Measurements from ENCODE around the gene CECR2. TPM values are rescaled to one million over a fixed set of nuclear protein-coding genes. Genes with fewer than 3 reads are reported as not detected.

CECR2 gene
- total RNA-seq, 4 donors from 2014 or later = 1.8 to 2.7 (median 2.2) TPM

DNA sequence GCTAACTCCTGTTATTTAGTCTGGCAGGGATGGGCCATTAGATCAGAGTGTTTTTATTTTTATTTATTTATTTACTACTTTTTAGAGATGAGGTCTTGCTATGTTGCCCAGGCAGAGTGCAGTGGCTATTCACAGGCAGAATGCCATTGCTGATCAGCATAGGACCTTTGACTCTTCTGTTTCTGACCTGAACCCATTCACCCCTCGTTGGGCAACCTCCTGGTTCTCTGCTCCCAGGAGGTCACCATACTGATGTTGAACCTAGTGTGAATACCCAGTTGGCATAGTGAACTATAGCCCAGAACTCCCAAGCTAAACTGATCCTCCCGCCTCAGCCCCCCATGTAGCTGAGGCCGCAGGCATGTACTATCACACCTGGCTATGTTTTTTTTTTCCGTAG is 16.5 kb upstream of the CECR2 start:
- no peak overlapping the region for H3K4me3 ChIP-seq (ENCODE audit: low read depth, poor library complexity, severe bottlenecking)
- DNase-seq (ENCODE audit: low spot score in 2 of 2) = no peak
- WGBS, 2 donors = 86 to 90% methylated on average over 4 of the region's 4 CpGs
- no peak for TF ChIP-seq POLR2A (IDR thresholded peaks at IDR 0.05)
- TF ChIP-seq, protein P1, sequence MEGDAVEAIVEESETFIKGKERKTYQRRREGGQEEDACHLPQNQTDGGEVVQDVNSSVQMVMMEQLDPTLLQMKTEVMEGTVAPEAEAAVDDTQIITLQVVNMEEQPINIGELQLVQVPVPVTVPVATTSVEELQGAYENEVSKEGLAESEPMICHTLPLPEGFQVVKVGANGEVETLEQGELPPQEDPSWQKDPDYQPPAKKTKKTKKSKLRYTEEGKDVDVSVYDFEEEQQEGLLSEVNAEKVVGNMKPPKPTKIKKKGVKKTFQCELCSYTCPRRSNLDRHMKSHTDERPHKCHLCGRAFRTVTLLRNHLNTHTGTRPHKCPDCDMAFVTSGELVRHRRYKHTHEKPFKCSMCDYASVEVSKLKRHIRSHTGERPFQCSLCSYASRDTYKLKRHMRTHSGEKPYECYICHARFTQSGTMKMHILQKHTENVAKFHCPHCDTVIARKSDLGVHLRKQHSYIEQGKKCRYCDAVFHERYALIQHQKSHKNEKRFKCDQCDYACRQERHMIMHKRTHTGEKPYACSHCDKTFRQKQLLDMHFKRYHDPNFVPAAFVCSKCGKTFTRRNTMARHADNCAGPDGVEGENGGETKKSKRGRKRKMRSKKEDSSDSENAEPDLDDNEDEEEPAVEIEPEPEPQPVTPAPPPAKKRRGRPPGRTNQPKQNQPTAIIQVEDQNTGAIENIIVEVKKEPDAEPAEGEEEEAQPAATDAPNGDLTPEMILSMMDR (IDR thresholded peaks at IDR 0.05) = no peak
- intact Hi-C loops (cut with DNase I; ENCODE audit: low total_unique reads) = no loop called here

DNA sequence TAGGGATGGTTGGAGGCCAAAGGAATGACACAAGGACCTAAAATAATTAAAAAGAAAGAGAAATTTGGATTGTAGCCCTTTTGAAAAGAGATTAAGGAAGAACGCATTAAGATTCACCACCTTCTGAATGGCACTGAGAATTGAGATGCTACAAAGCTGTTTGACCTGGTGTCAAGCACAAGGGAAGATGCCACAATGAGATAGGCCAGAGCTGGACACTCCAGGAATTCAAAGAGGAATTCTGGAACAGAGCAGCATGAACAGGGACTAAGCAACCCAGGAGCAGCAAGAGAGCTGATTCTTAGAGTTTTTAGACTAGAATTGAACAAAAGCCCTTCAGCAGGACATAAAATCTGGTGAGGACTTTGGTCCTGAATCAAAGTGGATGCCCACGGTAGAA is 11.6 kb upstream of the CECR2 start:
- no peak for DNase-seq (ENCODE audit: low spot score in 2 of 2)
- no peak overlapping the region for H3K4me3 ChIP-seq (ENCODE audit: low read depth, poor library complexity, severe bottlenecking)
- TF ChIP-seq, protein P1 (IDR thresholded peaks at IDR 0.05) = no peak
- TF ChIP-seq POLR2A (IDR thresholded peaks at IDR 0.05) = no peak
- intact Hi-C loops (cut with DNase I; ENCODE audit: low total_unique reads) = no loop called here
- 79 to 80% methylated on average over 2 of the region's 2 CpGs for WGBS, 2 donors

DNA sequence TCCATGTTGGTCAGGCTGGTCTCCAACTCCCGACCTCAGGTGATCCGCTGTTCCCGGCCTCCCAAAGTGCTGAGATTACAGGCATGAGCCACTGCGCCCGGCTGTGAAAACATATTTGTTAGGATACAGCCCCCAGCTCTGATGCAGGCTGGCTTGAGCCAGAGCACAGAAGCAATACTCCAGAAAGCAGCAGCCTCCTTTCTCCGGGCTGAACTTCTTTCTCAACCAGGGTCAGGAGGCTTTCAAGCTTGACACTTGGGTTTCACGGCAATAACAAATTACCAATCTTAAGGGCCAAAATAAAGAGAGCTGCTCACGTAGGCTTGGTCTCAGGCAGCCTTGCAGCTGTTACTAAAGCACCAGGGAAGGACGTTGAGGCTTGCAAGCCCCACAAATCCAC is 10.8 kb upstream of the CECR2 start:
- 71 to 74% methylated on average over 9 of the region's 9 CpGs for WGBS, 2 donors
- DNase-seq (ENCODE audit: low spot score in 2 of 2) = no peak
- no peak overlapping the region for H3K4me3 ChIP-seq (ENCODE audit: low read depth, poor library complexity, severe bottlenecking)
- intact Hi-C loops (cut with DNase I; ENCODE audit: low total_unique reads) = no loop called here
- TF ChIP-seq, protein P1 (IDR thresholded peaks at IDR 0.05) = no peak
- TF ChIP-seq POLR2A (IDR thresholded peaks at IDR 0.05) = no peak

DNA sequence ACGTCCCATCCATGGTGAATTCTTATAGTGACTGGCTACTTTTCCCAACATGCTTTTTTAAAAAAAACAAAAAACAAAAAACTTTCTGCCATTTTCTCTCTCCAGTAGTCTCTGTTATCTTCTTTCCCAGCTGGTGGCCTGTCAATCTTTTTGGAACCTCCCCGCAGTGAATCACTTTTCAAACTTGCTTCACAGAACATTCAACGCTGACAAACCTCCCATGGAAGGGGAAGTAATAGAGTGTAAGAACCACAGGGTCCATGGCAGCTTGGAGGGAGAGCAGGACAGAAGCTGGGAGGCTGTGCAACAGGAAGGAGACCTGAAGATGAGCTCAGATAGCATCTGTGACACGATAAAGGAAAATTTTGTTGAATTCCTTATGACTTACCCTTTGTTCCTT is 9.8 kb upstream of the CECR2 start:
- DNase-seq (ENCODE audit: low spot score in 2 of 2) = no peak
- intact Hi-C loops (cut with DNase I; ENCODE audit: low total_unique reads) = no loop called here
- WGBS, 2 donors = 60 to 62% methylated on average over 4 of the region's 4 CpGs
- no peak for TF ChIP-seq POLR2A (IDR thresholded peaks at IDR 0.05)
- no peak overlapping the region for H3K4me3 ChIP-seq (ENCODE audit: low read depth, poor library complexity, severe bottlenecking)

DNA sequence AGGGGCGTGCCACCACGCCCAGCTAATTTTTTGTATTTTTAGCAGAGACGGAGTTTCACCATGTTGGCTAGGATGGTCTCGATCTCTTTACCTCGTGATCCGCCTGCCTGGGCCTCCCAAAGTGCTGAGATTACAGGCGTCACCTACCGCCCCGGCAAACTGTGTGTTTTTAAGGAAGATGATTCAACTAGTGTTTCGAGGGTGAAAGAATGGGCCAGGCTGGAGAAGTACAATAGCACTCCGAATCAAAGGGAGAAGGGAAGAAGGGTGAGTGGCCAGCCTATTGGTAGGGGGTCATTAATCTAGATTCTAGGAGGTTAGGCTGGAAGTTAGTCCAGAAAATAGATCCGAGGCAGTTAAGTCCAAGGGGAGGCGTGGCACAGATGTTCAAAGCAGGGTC is 2.9 kb upstream of the CECR2 start:
- WGBS, 2 donors = 86 to 89% methylated on average over 13 of the region's 13 CpGs
- TF ChIP-seq, protein P1 (IDR thresholded peaks at IDR 0.05) = no peak
- TF ChIP-seq POLR2A (IDR thresholded peaks at IDR 0.05) = no peak
- H3K4me3 ChIP-seq (ENCODE audit: low read depth, poor library complexity, severe bottlenecking) = no peak overlapping the region
- intact Hi-C loops (cut with DNase I; ENCODE audit: low total_unique reads) = no loop called here
- DNase-seq (ENCODE audit: low spot score in 2 of 2) = no peak

DNA sequence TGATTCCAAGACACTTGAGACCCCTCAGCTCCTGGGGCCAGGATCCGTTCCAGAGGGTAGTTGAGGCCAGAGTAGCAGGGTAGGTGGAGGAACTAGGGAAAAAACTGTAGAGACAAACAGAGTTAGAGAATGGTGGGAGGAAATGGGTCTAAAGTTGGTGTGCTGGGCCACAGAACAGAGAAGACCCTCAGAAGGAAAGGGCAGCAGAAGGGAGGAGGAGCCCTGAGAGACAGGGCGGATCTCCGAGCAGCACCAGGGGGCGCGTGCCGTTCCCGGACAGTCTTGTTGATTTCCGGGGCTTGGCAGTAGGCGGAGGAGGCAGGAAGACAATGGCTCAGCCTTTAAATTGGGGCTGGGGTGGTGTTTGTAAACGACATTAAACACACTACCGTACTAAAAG is 2.4 kb upstream of the CECR2 start:
- no peak for DNase-seq (ENCODE audit: low spot score in 2 of 2)

More for the DNA sequence above, 2.4 kb upstream of the CECR2 start:
- WGBS, 2 donors = 11 to 13% methylated on average over 11 of the region's 11 CpGs
- H3K4me3 ChIP-seq (ENCODE audit: low read depth, poor library complexity, severe bottlenecking) = no peak overlapping the region
- no peak for TF ChIP-seq POLR2A (IDR thresholded peaks at IDR 0.05)
- TF ChIP-seq, protein P1 (IDR thresholded peaks at IDR 0.05) = no peak
- intact Hi-C loops (cut with DNase I; ENCODE audit: low total_unique reads) = no loop called here
